SU-DHL-6 (cell line): ENCODE measurements around the gene PLXNA2.

ENCODE experiments used
- H2AFZ ChIP-seq: fragments of 200-600 bp; sonication (generic); 2 replicates; pipeline ENCODE4 v1.6.1; 2014; ENCODE audit warnings: low read depth, mild to moderate bottlenecking, moderate library complexity, mixed read lengths, antibody characterized with exemption, low read length; ENCODE audit not compliant: severe bottlenecking
- H3F3A ChIP-seq: fragments of 200-600 bp; shearing (Covaris generic); 2 replicates; pipeline ENCODE4 v1.6.0; 2016; ENCODE audit warnings: antibody characterized with exemption, mild to moderate bottlenecking; ENCODE audit not compliant: insufficient read depth
- H3K27ac ChIP-seq: fragments of 200-600 bp; sonication (generic); 2 replicates; pipeline ENCODE4 v1.5.1; 2016; ENCODE audit warnings: low read depth, mild to moderate bottlenecking, low read length, moderate library complexity, mixed read lengths
- H3K27me3 ChIP-seq: fragments of 200-600 bp; sonication (generic), shearing (Covaris generic); 2 replicates; pipeline ENCODE4 v1.6.0; 2014; ENCODE audit warnings: mild to moderate bottlenecking, low read length
- H3K36me3 ChIP-seq: fragments of 200-600 bp; sonication (generic); 2 replicates; pipeline ENCODE4 v1.6.1; 2014; ENCODE audit warnings: mild to moderate bottlenecking, low read length, mixed read lengths
- H3K4me2 ChIP-seq: fragments of 300-600, 200-600 bp; shearing (Covaris generic), sonication (generic); 2 replicates; pipeline ENCODE4 v1.6.0; 2014; ENCODE audit warnings: low read length, low read depth, mild to moderate bottlenecking; ENCODE audit not compliant: poor library complexity, severe bottlenecking
- H3K4me3 ChIP-seq: fragments of 200-600 bp; sonication (generic); 2 replicates; pipeline ENCODE4 v1.5.1; 2014; ENCODE audit warnings: antibody characterized with exemption, low read length, mild to moderate bottlenecking, mixed read lengths; ENCODE audit not compliant: insufficient read depth, poor library complexity, severe bottlenecking
- H3K79me2 ChIP-seq: fragments of 200-600 bp; sonication (generic); 2 replicates; pipeline ENCODE4 v1.6.1; 2014; ENCODE audit warnings: mild to moderate bottlenecking, low read length, moderate library complexity; ENCODE audit not compliant: insufficient read depth
- H3K9ac ChIP-seq: fragments of 200-600 bp; sonication (generic); 2 replicates; pipeline ENCODE4 v1.7.0; 2014; ENCODE audit warnings: mild to moderate bottlenecking, low read length
- H3K9me2 ChIP-seq: fragments of 200-600 bp; sonication (generic); replicated peaks from 2 replicates; pipeline ENCODE4 v1.6.1; 2014; ENCODE audit warnings: low read length; ENCODE audit not compliant: insufficient read depth
- H3K9me3 ChIP-seq: fragments of 200-600 bp; sonication (generic); 2 replicates; pipeline ENCODE4 v1.6.1; 2014; ENCODE audit warnings: low read length, mixed read lengths; ENCODE audit not compliant: insufficient read depth
- H4K20me1 ChIP-seq: fragments of 200-600 bp; sonication (generic); 2 replicates; pipeline ENCODE4 v1.6.1; 2014; ENCODE audit warnings: low read depth, mild to moderate bottlenecking, antibody characterized with exemption, low read length, moderate library complexity, mixed read lengths
- CTCF ChIP-seq: fragments of 200-600 bp; sonication (generic); IDR thresholded peaks from one replicate; pipeline ENCODE4 v1.5.1; 2017; ENCODE audit warnings: antibody characterized with exemption, mild to moderate bottlenecking, low read length, moderate library complexity; ENCODE audit not compliant: insufficient read depth, poor library complexity, severe bottlenecking
- EZH2phosphoT487 ChIP-seq: fragments of 200-600 bp; sonication (generic), shearing (Covaris generic); conservative IDR thresholded peaks from 2 replicates; pipeline ENCODE4 v1.6.1; 2018; ENCODE audit warnings: mild to moderate bottlenecking, antibody characterized with exemption, low read length, moderate library complexity, mixed read lengths

Gene PLXNA2

DNA sequence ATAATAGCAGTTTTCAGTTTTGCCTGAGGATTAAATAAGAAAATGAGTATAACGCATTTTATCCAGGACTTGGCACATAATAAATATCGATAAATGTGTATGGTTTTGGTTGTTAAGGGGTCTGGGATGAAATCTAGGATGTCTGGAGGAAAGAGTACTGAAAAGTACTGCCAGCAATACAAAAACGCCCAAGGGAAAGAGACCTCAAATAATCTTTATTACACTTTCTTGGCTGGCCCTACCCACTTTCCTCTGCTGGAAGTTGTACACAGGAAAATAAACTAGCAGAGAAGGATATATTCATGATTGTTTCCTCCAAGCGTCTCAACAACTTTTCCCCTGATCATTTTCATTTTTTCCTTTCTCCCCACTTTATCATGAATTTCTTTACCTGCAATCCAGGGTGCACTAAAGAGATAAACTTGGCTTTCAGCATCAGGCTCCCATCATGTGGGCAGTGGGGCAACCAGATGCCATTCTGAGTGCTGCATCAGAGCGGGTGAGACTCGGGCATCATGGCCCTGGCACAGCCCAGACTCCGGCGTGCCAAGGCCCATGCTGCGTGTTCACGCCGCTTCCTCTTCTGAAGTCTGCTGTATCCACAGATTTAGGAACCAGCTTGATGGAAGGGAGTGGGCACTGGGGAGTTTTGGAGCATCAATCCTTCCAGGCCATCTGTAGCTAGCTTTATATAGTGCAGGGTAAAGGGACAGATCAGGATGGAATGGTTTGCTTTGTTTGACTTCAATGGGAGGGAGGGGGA, 35.8 kb upstream of the PLXNA2 start:
- Histone ChIP-seq H3K4me3 (no peak overlapping the region), H3K36me3 (no peaks in the 10 kb centered on the region), H3F3A (no peaks in the 10 kb centered on the region), H3K9me3 (no peaks in the 10 kb centered on the region), H4K20me1 (no peaks in the 10 kb centered on the region), H3K27me3 (no peaks in the 10 kb centered on the region; the same call in 1 of the 2 replicates), H2AFZ (no peak overlapping the region), H3K27ac (no peak overlapping the region), H3K79me2 (no peaks in the 10 kb centered on the region), H3K4me2 (no peak overlapping the region), H3K9me2 (no peaks in the 10 kb centered on the region), H3K9ac (no peak overlapping the region)
- TF ChIP-seq EZH2phosphoT487 = no peak
- TF ChIP-seq CTCF = no peak

GRCh38 chr1:208278638-208279037, 34.5 kb upstream of the PLXNA2 start:
- Histone ChIP-seq H4K20me1 (no peaks in the 10 kb centered on the region), H3K9me3 (no peaks in the 10 kb centered on the region), H3K27me3 (no peaks in the 10 kb centered on the region; the same call in 1 of the 2 replicates), H3F3A (no peaks in the 10 kb centered on the region), H3K4me2 (no peak overlapping the region), H3K79me2 (no peaks in the 10 kb centered on the region), H3K27ac (no peak overlapping the region), H3K36me3 (no peaks in the 10 kb centered on the region), H3K9ac (no peak overlapping the region), H2AFZ (no peak overlapping the region), H3K4me3 (no peak overlapping the region), H3K9me2 (no peaks in the 10 kb centered on the region)
- TF ChIP-seq EZH2phosphoT487 (no peak), CTCF (no peak)

DNA sequence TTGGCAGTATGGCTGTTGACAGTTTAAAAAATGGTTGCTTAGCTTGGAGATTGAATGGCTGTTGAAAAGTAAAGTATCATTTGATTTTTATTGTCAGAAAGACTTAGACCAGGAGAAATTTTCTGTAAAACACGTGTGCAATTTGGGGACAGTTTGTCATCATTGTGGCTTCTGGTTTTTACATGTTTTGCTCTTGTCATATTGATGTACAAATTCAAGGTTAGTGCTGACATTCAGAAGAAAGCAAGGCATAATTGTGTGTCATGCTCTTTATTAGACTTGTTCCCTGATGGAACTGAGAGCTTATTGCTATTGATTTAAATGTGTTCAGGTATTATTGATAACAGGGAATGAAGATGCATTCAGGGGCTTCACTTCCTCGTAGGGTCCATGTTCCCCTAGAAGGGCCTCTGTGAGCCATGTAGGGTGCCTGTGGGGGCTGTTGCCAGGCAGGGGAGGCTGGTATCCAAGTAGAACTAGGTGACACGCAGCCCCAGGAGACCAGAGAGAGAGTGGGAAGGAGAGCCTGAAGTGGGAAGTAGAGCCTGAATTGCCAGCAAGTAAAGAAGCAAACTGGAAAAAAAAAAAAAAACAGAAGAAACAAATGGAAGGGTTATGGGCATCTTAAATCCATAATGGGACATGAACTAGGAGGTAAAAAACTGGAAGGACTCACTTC, 32.7 kb upstream of the PLXNA2 start:
- H3K4me3 ChIP-seq = no peak overlapping the region
- no peaks in the 10 kb centered on the region for H4K20me1 ChIP-seq
- no peaks in the 10 kb centered on the region for H3K79me2 ChIP-seq
- no peak overlapping the region for H2AFZ ChIP-seq
- no peaks in the 10 kb centered on the region for H3K36me3 ChIP-seq
- no peak overlapping the region for H3K4me2 ChIP-seq
- H3K27ac ChIP-seq = no peak overlapping the region
- H3K9ac ChIP-seq = no peak overlapping the region
- no peaks in the 10 kb centered on the region for H3K9me2 ChIP-seq
- H3K27me3 ChIP-seq = no peaks in the 10 kb centered on the region; the same call in 1 of the 2 replicates
- no peaks in the 10 kb centered on the region for H3K9me3 ChIP-seq
- no peaks in the 10 kb centered on the region for H3F3A ChIP-seq
- no peak for TF ChIP-seq CTCF
- no peak for TF ChIP-seq EZH2phosphoT487
